ENCODE data around the gene PHF21A.

GRCh38 chr11:46142561-46142960 lies 21.3 kb upstream of the PHF21A start:
- TF ChIP-seq CTCF (IDR thresholded peaks at IDR 0.05) (no peak), POLR2A (IDR thresholded peaks at IDR 0.05) (no peak)
